Measurements from ENCODE around the gene CSNK2A1.

The CSNK2A1 gene

GRCh38 chr20:462199-462991 lies 81.2 kb downstream of the CSNK2A1 start, which contains the start of gene TBC1D20:
TBC1D20 (minus strand) TSS chr20:462533; CDS start chr20:462405, 128 bp downstream.
- Histone ChIP-seq H3K4me3 (ENCODE audit: low read length in 2 of 2) (peak within 1 kb of the TSS; percentile 78 to 88), H4K91ac (ENCODE audit: low read depth, low read length, poor library complexity) (no peak within 1 kb of the TSS), H3K18ac (ENCODE audit: low read length) (peak within 1 kb of the TSS; percentile 90), H2BK12ac (ENCODE audit: low read length) (peak within 1 kb of the TSS; percentile 58), H3K4ac (ENCODE audit: low read length) (no peak within 1 kb of the TSS), H3K4me2 (ENCODE audit: insufficient read depth, low read length, poor library complexity, severe bottlenecking) (peak within 1 kb of the TSS; percentile 97), H3K27me3 (ENCODE audit: control insufficient read depth in 3 of 3, insufficient read depth in 3 of 3, low read depth in 1 of 3, low read length in 3 of 3) (peaks cover 0 to 2% (median 0%) of the 10 kb centered on the region in 3 experiments), H3K9me3 (replicated peaks in 1 of 2; ENCODE audit: control insufficient read depth in 2 of 2, insufficient read depth in 1 of 2, low read depth in 1 of 2, low read length in 2 of 2) (peaks cover under 1 to 3% of the 10 kb centered on the region in 2 donors), H3K23ac (ENCODE audit: low read depth, low read length, poor library complexity) (no peak within 1 kb of the TSS), H3K4me1 (ENCODE audit: control insufficient read depth in 2 of 2, insufficient read depth in 1 of 2, low read depth in 1 of 2, low read length in 2 of 2) (peaks cover 4 to 10% of the 10 kb centered on the region in 2 donors), H3K79me1 (ENCODE audit: low read depth, low read length) (peaks cover 11% of the 10 kb centered on the region), H4K8ac (ENCODE audit: low read depth, low read length) (peak within 1 kb of the TSS; percentile 3), H2BK5ac (ENCODE audit: low read length) (peak within 1 kb of the TSS; percentile 53), H3K14ac (ENCODE audit: low read length) (peak within 1 kb of the TSS; percentile 64), H2AK5ac (ENCODE audit: low read depth, low read length) (no peak within 1 kb of the TSS), H3K9ac (ENCODE audit: low read depth, low read length, poor library complexity) (peak within 1 kb of the TSS; percentile 91), H3K36me3 (replicated peaks in 1 of 2; ENCODE audit: control insufficient read depth in 2 of 2, insufficient read depth in 2 of 2, low read length in 2 of 2) (peaks cover 0 to 5% of the 10 kb centered on the region in 2 donors), H2BK120ac (ENCODE audit: low read depth, low read length) (no peak within 1 kb of the TSS), H3K27ac (replicated peaks; ENCODE audit: low read length) (peak within 1 kb of the TSS; percentile 58), H2BK15ac (ENCODE audit: low read length) (no peak within 1 kb of the TSS), H2AFZ (ENCODE audit: low read length) (peak within 1 kb of the TSS; percentile 87)
- WGBS, 2 donors (ENCODE audit: extremely low coverage in 2 of 2, insufficient read length in 2 of 2, insufficient replicate concordance in 1 of 2): no CpG with 5 or more reads among the region's 80 CpGs
- peak; percentile 76 for DNase-seq (ENCODE audit: low spot score)

GRCh38 chr20:461254-462198 lies 82.1 kb downstream of the CSNK2A1 start:
- H2BK120ac ChIP-seq (ENCODE audit: low read depth, low read length): no peak overlapping the region
- H2AFZ ChIP-seq (ENCODE audit: low read length): peak overlapping the region; percentile 87
- no peaks in the 10 kb centered on the region for H3K9me3 ChIP-seq (replicated peaks in 1 of 2; ENCODE audit: control insufficient read depth in 2 of 2, insufficient read depth in 1 of 2, low read depth in 1 of 2, low read length in 2 of 2)
- H3K23ac ChIP-seq (ENCODE audit: low read depth, low read length, poor library complexity): no peak overlapping the region
- peaks cover 0 to 2% (median 0%) of the 10 kb centered on the region in 3 experiments for H3K27me3 ChIP-seq (ENCODE audit: control insufficient read depth in 3 of 3, insufficient read depth in 3 of 3, low read depth in 1 of 3, low read length in 3 of 3)
- peak overlapping the region; percentile 3 for H4K8ac ChIP-seq (ENCODE audit: low read depth, low read length)
- H4K91ac ChIP-seq (ENCODE audit: low read depth, low read length, poor library complexity): no peak overlapping the region
- no peak overlapping the region for H2AK5ac ChIP-seq (ENCODE audit: low read depth, low read length)
- peak overlapping the region; percentile 90 for H3K18ac ChIP-seq (ENCODE audit: low read length)
- H3K27ac ChIP-seq (replicated peaks; ENCODE audit: low read length): peak overlapping the region; percentile 58
- H3K14ac ChIP-seq (ENCODE audit: low read length): peak overlapping the region; percentile 38
- H2BK12ac ChIP-seq (ENCODE audit: low read length): peak overlapping the region; percentile 58
- WGBS, 2 donors (ENCODE audit: extremely low coverage in 2 of 2, insufficient read length in 2 of 2, insufficient replicate concordance in 1 of 2): no CpG with 5 or more reads among the region's 60 CpGs
- peaks cover 12% of the 10 kb centered on the region for H3K79me1 ChIP-seq (ENCODE audit: low read depth, low read length)
- H3K9ac ChIP-seq (ENCODE audit: low read depth, low read length, poor library complexity): peak overlapping the region; percentile 91
- H2BK5ac ChIP-seq (ENCODE audit: low read length): peak overlapping the region; percentile 53
- H2BK15ac ChIP-seq (ENCODE audit: low read length): no peak overlapping the region
- DNase-seq (ENCODE audit: low spot score): peak; percentile 42
- H3K4me2 ChIP-seq (ENCODE audit: insufficient read depth, low read length, poor library complexity, severe bottlenecking): peak overlapping the region; percentile 97
- H3K4ac ChIP-seq (ENCODE audit: low read length): no peak overlapping the region
- peaks cover 0 to 5% of the 10 kb centered on the region in 2 donors for H3K36me3 ChIP-seq (replicated peaks in 1 of 2; ENCODE audit: control insufficient read depth in 2 of 2, insufficient read depth in 2 of 2, low read length in 2 of 2)
- peaks cover 4 to 10% of the 10 kb centered on the region in 2 donors for H3K4me1 ChIP-seq (ENCODE audit: control insufficient read depth in 2 of 2, insufficient read depth in 1 of 2, low read depth in 1 of 2, low read length in 2 of 2)
- H3K4me3 ChIP-seq (ENCODE audit: low read length in 2 of 2): peak overlapping the region; percentile 78 to 88

- no CpG with 5 or more reads among the region's 2 CpGs for WGBS, 2 donors (ENCODE audit: extremely low coverage in 2 of 2, insufficient read length in 2 of 2, insufficient replicate concordance in 1 of 2)
- no peak overlapping the region for H3K18ac ChIP-seq (ENCODE audit: low read length)
- no peak overlapping the region for H3K23ac ChIP-seq (ENCODE audit: low read depth, low read length, poor library complexity)
- H3K14ac ChIP-seq (ENCODE audit: low read length): no peak overlapping the region
- no peak overlapping the region for H2AK5ac ChIP-seq (ENCODE audit: low read depth, low read length)
- H3K9me3 ChIP-seq (replicated peaks in 1 of 2; ENCODE audit: control insufficient read depth in 2 of 2, insufficient read depth in 1 of 2, low read depth in 1 of 2, low read length in 2 of 2): no peaks in the 10 kb centered on the region
- H2AFZ ChIP-seq (ENCODE audit: low read length): no peak overlapping the region
- peaks cover 12% of the 10 kb centered on the region for H3K79me1 ChIP-seq (ENCODE audit: low read depth, low read length)
- peaks cover 0 to 5% of the 10 kb centered on the region in 2 donors for H3K36me3 ChIP-seq (replicated peaks in 1 of 2; ENCODE audit: control insufficient read depth in 2 of 2, insufficient read depth in 2 of 2, low read length in 2 of 2)
- H2BK15ac ChIP-seq (ENCODE audit: low read length): no peak overlapping the region
- H3K27ac ChIP-seq (replicated peaks; ENCODE audit: low read length): no peak overlapping the region
- H3K9ac ChIP-seq (ENCODE audit: low read depth, low read length, poor library complexity): no peak overlapping the region
- H4K91ac ChIP-seq (ENCODE audit: low read depth, low read length, poor library complexity): no peak overlapping the region
- H2BK12ac ChIP-seq (ENCODE audit: low read length): no peak overlapping the region
- no peak overlapping the region for H3K4me2 ChIP-seq (ENCODE audit: insufficient read depth, low read length, poor library complexity, severe bottlenecking)
- DNase-seq (ENCODE audit: low spot score): no peak
- no peak overlapping the region for H2BK5ac ChIP-seq (ENCODE audit: low read length)
- H4K8ac ChIP-seq (ENCODE audit: low read depth, low read length): no peak overlapping the region
- peak overlapping the region in 1 of 2 donors; percentile 78 for H3K4me3 ChIP-seq (ENCODE audit: low read length in 2 of 2)
- peaks cover 0 to 2% (median 0%) of the 10 kb centered on the region in 3 experiments for H3K27me3 ChIP-seq (ENCODE audit: control insufficient read depth in 3 of 3, insufficient read depth in 3 of 3, low read depth in 1 of 3, low read length in 3 of 3)
- H3K4me1 ChIP-seq (ENCODE audit: control insufficient read depth in 2 of 2, insufficient read depth in 1 of 2, low read depth in 1 of 2, low read length in 2 of 2): peaks cover 4 to 10% of the 10 kb centered on the region in 2 donors
- no peak overlapping the region for H3K4ac ChIP-seq (ENCODE audit: low read length)
- H2BK120ac ChIP-seq (ENCODE audit: low read depth, low read length): no peak overlapping the region
Measured at GRCh38 chr20:460707-461106, 82.9 kb downstream of the CSNK2A1 start.

Data from neuronal stem cell (in vitro differentiated cells).